ENCODE results near the gene ABLIM2. TPM values are rescaled to one million over a fixed set of nuclear protein-coding genes. Genes with fewer than 3 reads are reported as not detected.

The ABLIM2 gene
- polyA plus RNA-seq, 1 donor from 2014 or later = 14.9 TPM

- Histone ChIP-seq H3K27me3 (ENCODE audit: insufficient read depth, low read depth, low read length) (no peaks in the 10 kb centered on the region), H4K20me1 (ENCODE audit: insufficient read depth) (no peaks in the 10 kb centered on the region), H3K4me3 (ENCODE audit: low read length) (no peak overlapping the region), H3K9me2 (ENCODE audit: insufficient read depth, low read length) (no peaks in the 10 kb centered on the region), H3F3A (ENCODE audit: insufficient read depth, low read length, poor library complexity, severe bottlenecking) (no peaks in the 10 kb centered on the region), H3K4me2 (ENCODE audit: low read length) (no peak overlapping the region), H3K27ac (ENCODE audit: low read length) (no peak overlapping the region), H3K79me2 (replicated peaks; ENCODE audit: insufficient read depth, low read length) (no peaks in the 10 kb centered on the region), H3K9me3 (ENCODE audit: low read length) (no peaks in the 10 kb centered on the region), H3K9ac (ENCODE audit: low read length) (no peak overlapping the region), H3K36me3 (ENCODE audit: insufficient read depth, low read length) (no peaks in the 10 kb centered on the region), H2AFZ (ENCODE audit: low read depth, low read length) (no peak overlapping the region)
- TF ChIP-seq TAF1 (IDR thresholded peaks at IDR 0.05; ENCODE audit: low read depth) = no peak
- TF ChIP-seq REST (IDR thresholded peaks at IDR 0.05; ENCODE audit: borderline replicate concordance) = no peak
- TF ChIP-seq SMC3 (conservative IDR thresholded peaks at IDR 0.05; ENCODE audit: poor library complexity) = no peak
- no peak for TF ChIP-seq RAD21 (conservative IDR thresholded peaks at IDR 0.05)
- no peak for TF ChIP-seq POLR2AphosphoS5 (IDR thresholded peaks at IDR 0.05)
- TF ChIP-seq EZH2 (IDR thresholded peaks at IDR 0.05; ENCODE audit: borderline replicate concordance, insufficient read depth, low read length, poor library complexity, severe bottlenecking) = no peak
- TF ChIP-seq MXI1 (conservative IDR thresholded peaks at IDR 0.05; ENCODE audit: poor library complexity, severe bottlenecking) = no peak
- no peak for TF ChIP-seq CTCF (IDR thresholded peaks at IDR 0.05; ENCODE audit: poor library complexity, severe bottlenecking)
- TF ChIP-seq EP300 (conservative IDR thresholded peaks at IDR 0.05; ENCODE audit: poor library complexity, severe bottlenecking) = no peak
These were observed 30.3 kb upstream of the ABLIM2 start for GRCh38 chr4:8188743-8189550.

GRCh38 chr4:8188085-8188484 is 29.5 kb upstream of the ABLIM2 start:
- Histone ChIP-seq H3K79me2 (replicated peaks; ENCODE audit: insufficient read depth, low read length) (no peaks in the 10 kb centered on the region), H3K9ac (ENCODE audit: low read length) (no peak overlapping the region), H4K20me1 (ENCODE audit: insufficient read depth) (no peaks in the 10 kb centered on the region), H2AFZ (ENCODE audit: low read depth, low read length) (no peak overlapping the region), H3K36me3 (ENCODE audit: insufficient read depth, low read length) (no peaks in the 10 kb centered on the region), H3K9me3 (ENCODE audit: low read length) (no peaks in the 10 kb centered on the region), H3K27ac (ENCODE audit: low read length) (no peak overlapping the region), H3K4me2 (ENCODE audit: low read length) (no peak overlapping the region), H3K27me3 (ENCODE audit: insufficient read depth, low read depth, low read length) (no peaks in the 10 kb centered on the region), H3F3A (ENCODE audit: insufficient read depth, low read length, poor library complexity, severe bottlenecking) (no peaks in the 10 kb centered on the region), H3K9me2 (ENCODE audit: insufficient read depth, low read length) (no peaks in the 10 kb centered on the region), H3K4me3 (ENCODE audit: low read length) (no peak overlapping the region)
- TF ChIP-seq TAF1 (IDR thresholded peaks at IDR 0.05; ENCODE audit: low read depth) = no peak
- no peak for TF ChIP-seq POLR2AphosphoS5 (IDR thresholded peaks at IDR 0.05)
- TF ChIP-seq CTCF (IDR thresholded peaks at IDR 0.05; ENCODE audit: poor library complexity, severe bottlenecking) = no peak
- no peak for TF ChIP-seq RAD21 (conservative IDR thresholded peaks at IDR 0.05)
- no peak for TF ChIP-seq EP300 (conservative IDR thresholded peaks at IDR 0.05; ENCODE audit: poor library complexity, severe bottlenecking)
- no peak for TF ChIP-seq SMC3 (conservative IDR thresholded peaks at IDR 0.05; ENCODE audit: poor library complexity)
- no peak for TF ChIP-seq REST (IDR thresholded peaks at IDR 0.05; ENCODE audit: borderline replicate concordance)
- TF ChIP-seq MXI1 (conservative IDR thresholded peaks at IDR 0.05; ENCODE audit: poor library complexity, severe bottlenecking) = no peak
- TF ChIP-seq EZH2 (IDR thresholded peaks at IDR 0.05; ENCODE audit: borderline replicate concordance, insufficient read depth, low read length, poor library complexity, severe bottlenecking) = no peak

Measured in neural cell (in vitro differentiated cells).